ENCODE results near the gene KCNQ4. TPM values are rescaled to one million over a fixed set of nuclear protein-coding genes. Genes with fewer than 3 reads are reported as not detected.
A peak's percentile ranks its signal among the peaks of the same experiment; 100 is the strongest.

Gene KCNQ4
- total RNA-seq (under 1 TPM; 0.13 to 0.97 (median 0.24) TPM), polyA plus RNA-seq (under 1 TPM in 1 of 2 donors, not detected in 1; 0.10 TPM), total RNA-seq (0.94 reads per million)

GRCh38 chr1:40783001-40783905, at the start of gene KCNQ4:
KCNQ4 (plus strand) TSS chr1:40783787; CDS start chr1:40784094, 307 bp downstream.
- H3K4me3 Mint-ChIP-seq, result peak within 1 kb of the TSS; percentile 67 to 89 (median 80)
- CTCF ChIA-PET, result no interaction called here
- H3K9me3 Mint-ChIP-seq, result peaks cover 0 to 2% (median 0%) of the 10 kb centered on the region in 11 donors
- Histone ChIP-seq H3K9me3 (ENCODE audit: control insufficient read depth in 2 of 3, low read length in 3 of 3) (no peaks in the 10 kb centered on the region), H3K27me3 (ENCODE audit: control insufficient read depth in 2 of 2, insufficient read depth in 2 of 2, low read length in 2 of 2) (peaks cover 0 to 8% of the 10 kb centered on the region in 2 donors), H3K36me3 (ENCODE audit: control insufficient read depth in 2 of 3, insufficient read depth in 3 of 3, low read length in 3 of 3) (no peaks in the 10 kb centered on the region), H3K4me3 (ENCODE audit: low read length) (no peak within 1 kb of the TSS), H3K4me1 (ENCODE audit: control insufficient read depth in 2 of 2, insufficient read depth in 2 of 2, low read length in 2 of 2) (peaks cover 0 to 5% of the 10 kb centered on the region in 2 donors), H3K27ac (ENCODE audit: low read depth, low read length) (no peak within 1 kb of the TSS)
- peak; percentile 34 for ATAC-seq
- H3K27ac Mint-ChIP-seq, result peak within 1 kb of the TSS in 4 of 9 donors; percentile 45 to 82 (median 62)
- H3K27me3 Mint-ChIP-seq, result peaks cover 14 to 37% (median 30%) of the 10 kb centered on the region in 5 donors
- peaks cover 0 to 19% (median 6%) of the 10 kb centered on the region in 7 donors for H3K4me1 Mint-ChIP-seq
- POLR2A ChIA-PET, result interaction anchor here (0.7 kb wide), 1 partner anchor 9 kb away, joined by 3 read pairs; no protein-coding TSS in a partner anchor
- intact Hi-C loops (cut with micrococcal nuclease), result no loop called here
- H3K36me3 Mint-ChIP-seq, result peaks cover 0 to 7% (median 3%) of the 10 kb centered on the region in 5 donors
- peak in 2 of 9 donors; percentile 4 to 49 for DNase-seq

GRCh38 chr1:40734882-40735628, 48.5 kb upstream of the KCNQ4 start:
- DNase-seq (no peak), ATAC-seq (no peak)
- POLR2A ChIA-PET, result interaction anchor here (0.6 kb wide), 1 partner anchor 12 kb away, joined by 4 read pairs; no protein-coding TSS in a partner anchor
- Histone ChIP-seq H3K36me3 (ENCODE audit: control insufficient read depth in 2 of 3, insufficient read depth in 3 of 3, low read length in 3 of 3) (peaks cover 6 to 19% (median 9%) of the 10 kb centered on the region in 3 experiments), H3K4me1 (ENCODE audit: control insufficient read depth in 2 of 2, insufficient read depth in 2 of 2, low read length in 2 of 2) (peaks cover 0 to 3% of the 10 kb centered on the region in 2 donors), H3K4me3 (ENCODE audit: low read length) (no peak overlapping the region), H3K27me3 (ENCODE audit: control insufficient read depth in 2 of 2, insufficient read depth in 2 of 2, low read length in 2 of 2) (no peaks in the 10 kb centered on the region), H3K27ac (ENCODE audit: low read depth, low read length) (no peak overlapping the region), H3K9me3 (ENCODE audit: control insufficient read depth in 2 of 3, low read length in 3 of 3) (no peaks in the 10 kb centered on the region)
- intact Hi-C loops (cut with micrococcal nuclease), result no loop called here
- Mint-ChIP-seq H3K9me3 (peaks cover 0 to 2% (median 0%) of the 10 kb centered on the region in 11 donors), H3K27ac (peak overlapping the region in 2 of 9 donors; percentile 54 to 78), H3K27me3 (no peaks in the 10 kb centered on the region), H3K36me3 (peaks cover 10 to 33% (median 25%) of the 10 kb centered on the region in 5 donors), H3K4me3 (no peak overlapping the region), H3K4me1 (peaks cover 25 to 68% (median 58%) of the 10 kb centered on the region in 7 donors)
- CTCF ChIA-PET, result no interaction called here

GRCh38 chr1:40736085-40736531, 47.5 kb upstream of the KCNQ4 start:
- H3K4me3 ChIP-seq (ENCODE audit: low read length), result no peak overlapping the region
- peaks cover 7 to 25% (median 9%) of the 10 kb centered on the region in 3 experiments for H3K36me3 ChIP-seq (ENCODE audit: control insufficient read depth in 2 of 3, insufficient read depth in 3 of 3, low read length in 3 of 3)
- no peaks in the 10 kb centered on the region for H3K27me3 ChIP-seq (ENCODE audit: control insufficient read depth in 2 of 2, insufficient read depth in 2 of 2, low read length in 2 of 2)
- H3K27ac ChIP-seq (ENCODE audit: low read depth, low read length), result no peak overlapping the region
- ATAC-seq (no peak), DNase-seq (no peak)
- H3K27ac Mint-ChIP-seq, result peak overlapping the region in 2 of 9 donors; percentile 11 to 17
- H3K4me1 ChIP-seq (ENCODE audit: control insufficient read depth in 2 of 2, insufficient read depth in 2 of 2, low read length in 2 of 2), result peaks cover 0 to 3% of the 10 kb centered on the region in 2 donors
- ChIA-PET CTCF (no interaction called here), POLR2A (interaction anchor here (0.6 kb wide), 2 partner anchors 9 to 11 kb away, joined by 4 read pairs; no protein-coding TSS in a partner anchor)
- H3K4me1 Mint-ChIP-seq, result peaks cover 27 to 68% (median 58%) of the 10 kb centered on the region in 7 donors
- H3K36me3 Mint-ChIP-seq, result peaks cover 10 to 34% (median 25%) of the 10 kb centered on the region in 5 donors
- intact Hi-C loops (cut with micrococcal nuclease), result no loop called here
- no peak overlapping the region for H3K4me3 Mint-ChIP-seq
- H3K27me3 Mint-ChIP-seq, result no peaks in the 10 kb centered on the region
- no peaks in the 10 kb centered on the region for H3K9me3 ChIP-seq (ENCODE audit: control insufficient read depth in 2 of 3, low read length in 3 of 3)
- H3K9me3 Mint-ChIP-seq, result peaks cover 0 to 2% (median 0%) of the 10 kb centered on the region in 11 donors

DNA sequence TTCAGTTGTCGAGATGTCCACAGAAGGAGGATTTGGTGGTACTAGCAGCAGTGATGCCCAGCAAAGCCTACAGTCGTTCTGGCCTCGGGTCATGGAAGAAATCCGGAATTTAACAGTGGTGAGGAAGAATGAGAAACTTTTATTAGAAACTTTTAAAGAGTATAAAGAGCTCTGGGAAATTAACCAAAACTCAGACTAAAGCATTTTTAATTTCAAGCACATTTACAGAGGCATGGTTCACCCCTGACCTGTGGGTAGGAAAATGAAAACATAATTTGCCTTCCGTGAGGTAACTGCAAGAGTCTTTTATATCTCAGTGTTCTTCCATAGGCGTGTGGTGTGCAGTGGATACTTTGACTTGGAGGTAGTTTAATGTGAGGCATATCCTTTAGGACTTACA, 44.8 kb upstream of the KCNQ4 start:
- H3K27ac ChIP-seq (ENCODE audit: low read depth, low read length), result no peak overlapping the region
- H3K4me1 ChIP-seq (ENCODE audit: control insufficient read depth in 2 of 2, insufficient read depth in 2 of 2, low read length in 2 of 2), result peaks cover 0 to 3% of the 10 kb centered on the region in 2 donors
- peak overlapping the region in 2 of 9 donors; percentile 4 to 51 for H3K27ac Mint-ChIP-seq
- H3K9me3 ChIP-seq (ENCODE audit: control insufficient read depth in 2 of 3, low read length in 3 of 3), result no peaks in the 10 kb centered on the region
- ChIA-PET CTCF (interaction anchor here (0.6 kb wide), 1 partner anchor 1099 kb away, joined by 3 read pairs; no protein-coding TSS in a partner anchor), POLR2A (no interaction called here)
- intact Hi-C loops (cut with micrococcal nuclease), result no loop called here
- H3K9me3 Mint-ChIP-seq, result no peaks in the 10 kb centered on the region
- H3K27me3 Mint-ChIP-seq, result no peaks in the 10 kb centered on the region
- H3K4me1 Mint-ChIP-seq, result peaks cover 13 to 70% (median 63%) of the 10 kb centered on the region in 7 donors
- DNase-seq (no peak), ATAC-seq (no peak)
- peak overlapping the region in 1 of 10 donors; percentile 15 for H3K4me3 Mint-ChIP-seq
- no peak overlapping the region for H3K4me3 ChIP-seq (ENCODE audit: low read length)
- peaks cover 7 to 38% (median 9%) of the 10 kb centered on the region in 3 experiments for H3K36me3 ChIP-seq (ENCODE audit: control insufficient read depth in 2 of 3, insufficient read depth in 3 of 3, low read length in 3 of 3)
- no peaks in the 10 kb centered on the region for H3K27me3 ChIP-seq (ENCODE audit: control insufficient read depth in 2 of 2, insufficient read depth in 2 of 2, low read length in 2 of 2)
- H3K36me3 Mint-ChIP-seq, result peaks cover 15 to 47% (median 32%) of the 10 kb centered on the region in 5 donors

DNA sequence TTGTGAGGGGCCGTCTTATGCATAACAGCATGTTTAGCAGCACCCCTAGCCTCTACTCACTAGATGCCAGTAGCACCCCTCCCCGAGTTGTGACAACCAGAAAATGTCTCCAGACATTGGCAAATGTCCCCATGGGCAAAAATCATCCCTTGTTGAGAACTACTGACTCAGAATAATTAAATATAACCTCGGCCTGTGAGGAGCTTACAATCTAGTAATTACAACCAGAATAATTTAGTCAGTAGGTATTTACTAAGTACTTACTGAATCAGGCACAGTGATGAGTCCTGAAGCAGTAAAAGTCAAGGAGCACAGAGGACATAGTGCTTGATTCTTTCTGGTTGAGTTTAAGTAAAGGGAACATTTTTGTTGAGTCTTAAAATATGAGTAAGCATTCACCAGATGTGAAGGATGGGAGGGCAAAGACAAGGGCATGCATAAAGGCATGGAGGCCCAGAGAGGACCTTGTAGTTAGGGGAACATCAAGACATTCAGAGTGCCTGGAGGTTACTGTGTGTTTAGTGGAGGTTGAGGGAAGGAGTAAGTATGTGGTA, 44.1 kb upstream of the KCNQ4 start:
- H3K27me3 ChIP-seq (ENCODE audit: control insufficient read depth in 2 of 2, insufficient read depth in 2 of 2, low read length in 2 of 2), result no peaks in the 10 kb centered on the region
- POLR2A ChIA-PET, result no interaction called here
- no peaks in the 10 kb centered on the region for H3K27me3 Mint-ChIP-seq
- DNase-seq, result no peak
- H3K36me3 ChIP-seq (ENCODE audit: control insufficient read depth in 2 of 3, insufficient read depth in 3 of 3, low read length in 3 of 3), result peaks cover 7 to 38% (median 9%) of the 10 kb centered on the region in 3 experiments
- H3K4me3 ChIP-seq (ENCODE audit: low read length), result no peak overlapping the region
- ATAC-seq, result no peak
- no peaks in the 10 kb centered on the region for H3K9me3 Mint-ChIP-seq
- peak overlapping the region in 4 of 9 donors; percentile 2 to 26 (median 20) for H3K27ac Mint-ChIP-seq
- no peak overlapping the region for H3K27ac ChIP-seq (ENCODE audit: low read depth, low read length)
- peak overlapping the region in 1 of 10 donors; percentile 19 for H3K4me3 Mint-ChIP-seq
- peaks cover 18 to 75% (median 66%) of the 10 kb centered on the region in 7 donors for H3K4me1 Mint-ChIP-seq
- H3K4me1 ChIP-seq (ENCODE audit: control insufficient read depth in 2 of 2, insufficient read depth in 2 of 2, low read length in 2 of 2), result peaks cover 0 to 3% of the 10 kb centered on the region in 2 donors
- peaks cover 15 to 50% (median 34%) of the 10 kb centered on the region in 5 donors for H3K36me3 Mint-ChIP-seq
- intact Hi-C loops (cut with micrococcal nuclease), result no loop called here
- CTCF ChIA-PET, result no interaction called here
- no peaks in the 10 kb centered on the region for H3K9me3 ChIP-seq (ENCODE audit: control insufficient read depth in 2 of 3, low read length in 3 of 3)

Measured in naive thymus-derived CD4-positive, alpha-beta T cell (primary cell).